HepG2 (cell line): Measurements from ENCODE around the gene ACSS1. TPM values are rescaled to one million over a fixed set of nuclear protein-coding genes. Genes with fewer than 3 reads are reported as not detected.

ENCODE experiments used
- MED1 ChIP-seq: sonication (generic); formaldehyde crosslinking; IDR thresholded peaks from 2 replicates; pipeline ENCODE4 v1.4.0; 2020; ENCODE audit warnings: missing genetic modification reagents
- NFE2L1 ChIP-seq: sonication (generic); formaldehyde crosslinking; IDR thresholded peaks from 2 replicates; pipeline ENCODE4 v1.4.0; 2020; ENCODE audit warnings: missing genetic modification reagents, mild to moderate bottlenecking, borderline replicate concordance
- NR2F1 ChIP-seq, 2 experiments: fragments of 450-650 bp in 1 of 2; formaldehyde crosslinking in 1 of 2; IDR thresholded peaks; 2 replicates each; pipeline versions ENCODE4 v1.5.0 to v1.6.1; 2016 to 2020; ENCODE audit warnings: mild to moderate bottlenecking in 1 of 2, missing compliant biosample characterization in 1 of 2, missing genetic modification reagents in 1 of 2, moderate library complexity in 1 of 2
- SUZ12 ChIP-seq: fragments of 150-350 bp; IDR thresholded peaks from 2 replicates; pipeline ENCODE4 v1.6.1; 2014; ENCODE audit warnings: low read depth, low read length
- TSC22D2 ChIP-seq: sonication (generic); formaldehyde crosslinking; IDR thresholded peaks from 2 replicates; pipeline ENCODE4 v1.5.1; 2020; ENCODE audit warnings: missing genetic modification reagents, mild to moderate bottlenecking, borderline replicate concordance
- ZFP36L1 ChIP-seq: sonication (generic); formaldehyde crosslinking; IDR thresholded peaks from 2 replicates; pipeline ENCODE4 v1.8.0; 2022; ENCODE audit warnings: mild to moderate bottlenecking, missing genetic modification reagents, moderate library complexity
- ZFX ChIP-seq: sonication (generic); formaldehyde crosslinking; IDR thresholded peaks from 2 replicates; pipeline ENCODE4 v1.4.0; 2020; ENCODE audit warnings: mild to moderate bottlenecking, low read depth, missing genetic modification reagents, moderate library complexity
- ZIK1 ChIP-seq: sonication (generic); formaldehyde crosslinking; IDR thresholded peaks from 2 replicates; pipeline ENCODE4 v1.5.0; 2020; ENCODE audit warnings: mild to moderate bottlenecking, low read depth, missing genetic modification reagents, borderline replicate concordance
- ZNF205 ChIP-seq: IDR thresholded peaks from 2 replicates; pipeline ENCODE4 v1.6.1; 2018; ENCODE audit warnings: missing biosample characterization, missing genetic modification reagents
- ZNF337 ChIP-seq: sonication (generic); formaldehyde crosslinking; IDR thresholded peaks from 2 replicates; pipeline ENCODE4 v1.5.1; 2020; ENCODE audit warnings: missing genetic modification reagents, low read depth, mild to moderate bottlenecking, borderline replicate concordance
- polyA plus RNA-seq, 8 experiments: library from polyadenylated mRNA; depleted of rRNA in 3 of 8; stranded (reverse) in 7 of 8; unstranded in 1 of 8; fragments of >200 nt; fragmentation: Illumina TruSeq in 4 of 8; extraction: Trizol in 4 of 8; gene quantifications; 2 replicates each; pipeline versions ENCODE4 v1.2.1 to v1.2.3, GENCODE V29; 2011 to 2016; ENCODE audit warnings: low read depth in 4 of 8, missing spikeins in 1 of 8, mixed read lengths in 1 of 8; ENCODE audit not compliant: insufficient read depth in 1 of 8
- total RNA-seq, 5 experiments: library from RNA; depleted of rRNA; stranded (reverse); fragments of >200 nt; fragmentation: Illumina TruSeq; extraction: Trizol; gene quantifications; 2 replicates each; pipeline ENCODE4 v1.2.3, GENCODE V29; 2016; ENCODE audit warnings: low read depth in 1 of 5
- TF ChIP-seq, protein P1 (sequence below): sonication (generic); formaldehyde crosslinking; IDR thresholded peaks from 2 replicates; pipeline ENCODE4 v1.8.1; 2022; ENCODE audit warnings: low read depth, mild to moderate bottlenecking, missing genetic modification reagents
- TF ChIP-seq, protein P2 (sequence below): sonication (generic); formaldehyde crosslinking; IDR thresholded peaks from 2 replicates; pipeline ENCODE4 v1.5.0; 2020; ENCODE audit warnings: mild to moderate bottlenecking, missing genetic modification reagents, borderline replicate concordance

The ACSS1 gene
- total and polyA plus RNA-seq, 2 of the 13 experiments (the other 11 are each of a cell fraction or from before 2014, with no cell fraction given) = 15.2 to 41.6 TPM

DNA sequence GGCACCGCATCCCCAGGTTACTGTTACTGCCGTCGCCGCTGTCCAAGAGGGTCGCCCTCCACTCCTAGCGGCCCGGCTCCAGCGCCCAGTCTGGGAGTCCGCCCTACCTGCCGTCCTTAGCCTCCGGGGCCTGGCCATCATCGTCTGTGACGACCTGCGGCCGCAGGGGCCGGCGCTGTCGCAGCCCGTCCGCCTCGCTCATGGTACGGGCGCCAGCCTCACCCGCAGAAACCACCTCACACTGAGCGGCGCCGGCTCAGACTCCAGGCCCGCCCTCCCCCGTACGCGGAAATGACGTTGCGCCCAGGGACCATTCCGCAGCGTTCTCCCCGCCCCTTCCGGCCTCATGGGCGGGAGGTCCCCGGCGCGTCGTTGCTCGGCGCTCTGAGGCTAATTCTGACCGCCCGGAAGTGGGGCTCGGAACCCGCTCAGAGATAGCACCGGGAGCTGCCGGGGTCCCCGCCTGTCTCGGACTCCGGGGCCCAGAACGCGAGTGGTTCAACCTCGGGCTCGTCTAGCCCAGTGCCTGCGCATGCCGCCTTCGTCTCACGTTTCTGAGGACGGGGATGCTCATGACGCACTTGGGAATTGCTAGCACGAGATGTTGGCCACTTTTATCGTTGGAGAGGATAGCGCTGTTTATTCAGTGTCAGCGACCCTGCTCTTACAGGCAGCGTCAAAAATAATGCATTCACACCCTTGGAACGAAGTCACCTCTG lies 65.3 kb downstream of the ACSS1 start, which contains the start of gene APMAP (continued):
- TF ChIP-seq, protein P1, sequence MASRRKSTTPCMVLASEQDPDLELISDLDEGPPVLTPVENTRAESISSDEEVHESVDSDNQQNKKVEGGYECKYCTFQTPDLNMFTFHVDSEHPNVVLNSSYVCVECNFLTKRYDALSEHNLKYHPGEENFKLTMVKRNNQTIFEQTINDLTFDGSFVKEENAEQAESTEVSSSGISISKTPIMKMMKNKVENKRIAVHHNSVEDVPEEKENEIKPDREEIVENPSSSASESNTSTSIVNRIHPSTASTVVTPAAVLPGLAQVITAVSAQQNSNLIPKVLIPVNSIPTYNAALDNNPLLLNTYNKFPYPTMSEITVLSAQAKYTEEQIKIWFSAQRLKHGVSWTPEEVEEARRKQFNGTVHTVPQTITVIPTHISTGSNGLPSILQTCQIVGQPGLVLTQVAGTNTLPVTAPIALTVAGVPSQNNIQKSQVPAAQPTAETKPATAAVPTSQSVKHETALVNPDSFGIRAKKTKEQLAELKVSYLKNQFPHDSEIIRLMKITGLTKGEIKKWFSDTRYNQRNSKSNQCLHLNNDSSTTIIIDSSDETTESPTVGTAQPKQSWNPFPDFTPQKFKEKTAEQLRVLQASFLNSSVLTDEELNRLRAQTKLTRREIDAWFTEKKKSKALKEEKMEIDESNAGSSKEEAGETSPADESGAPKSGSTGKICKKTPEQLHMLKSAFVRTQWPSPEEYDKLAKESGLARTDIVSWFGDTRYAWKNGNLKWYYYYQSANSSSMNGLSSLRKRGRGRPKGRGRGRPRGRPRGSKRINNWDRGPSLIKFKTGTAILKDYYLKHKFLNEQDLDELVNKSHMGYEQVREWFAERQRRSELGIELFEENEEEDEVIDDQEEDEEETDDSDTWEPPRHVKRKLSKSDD = peak; percentile 81
- TF ChIP-seq ZNF337 (CRISPR knock-in tag) = peak; percentile 93; the same call in 1 of the 2 replicates
- TF ChIP-seq NFE2L1 (CRISPR knock-in tag) = 0 out of 2 replicates have a peak, but pooled peaks have one; percentile 22
- no peak; the same call in none of the 2 replicates for TF ChIP-seq ZFP36L1 (CRISPR knock-in tag)
- TF ChIP-seq MED1 = peak; percentile 89
- TF ChIP-seq ZNF205 (CRISPR knock-in tag) = peak; percentile 82
- TF ChIP-seq, protein P2, sequence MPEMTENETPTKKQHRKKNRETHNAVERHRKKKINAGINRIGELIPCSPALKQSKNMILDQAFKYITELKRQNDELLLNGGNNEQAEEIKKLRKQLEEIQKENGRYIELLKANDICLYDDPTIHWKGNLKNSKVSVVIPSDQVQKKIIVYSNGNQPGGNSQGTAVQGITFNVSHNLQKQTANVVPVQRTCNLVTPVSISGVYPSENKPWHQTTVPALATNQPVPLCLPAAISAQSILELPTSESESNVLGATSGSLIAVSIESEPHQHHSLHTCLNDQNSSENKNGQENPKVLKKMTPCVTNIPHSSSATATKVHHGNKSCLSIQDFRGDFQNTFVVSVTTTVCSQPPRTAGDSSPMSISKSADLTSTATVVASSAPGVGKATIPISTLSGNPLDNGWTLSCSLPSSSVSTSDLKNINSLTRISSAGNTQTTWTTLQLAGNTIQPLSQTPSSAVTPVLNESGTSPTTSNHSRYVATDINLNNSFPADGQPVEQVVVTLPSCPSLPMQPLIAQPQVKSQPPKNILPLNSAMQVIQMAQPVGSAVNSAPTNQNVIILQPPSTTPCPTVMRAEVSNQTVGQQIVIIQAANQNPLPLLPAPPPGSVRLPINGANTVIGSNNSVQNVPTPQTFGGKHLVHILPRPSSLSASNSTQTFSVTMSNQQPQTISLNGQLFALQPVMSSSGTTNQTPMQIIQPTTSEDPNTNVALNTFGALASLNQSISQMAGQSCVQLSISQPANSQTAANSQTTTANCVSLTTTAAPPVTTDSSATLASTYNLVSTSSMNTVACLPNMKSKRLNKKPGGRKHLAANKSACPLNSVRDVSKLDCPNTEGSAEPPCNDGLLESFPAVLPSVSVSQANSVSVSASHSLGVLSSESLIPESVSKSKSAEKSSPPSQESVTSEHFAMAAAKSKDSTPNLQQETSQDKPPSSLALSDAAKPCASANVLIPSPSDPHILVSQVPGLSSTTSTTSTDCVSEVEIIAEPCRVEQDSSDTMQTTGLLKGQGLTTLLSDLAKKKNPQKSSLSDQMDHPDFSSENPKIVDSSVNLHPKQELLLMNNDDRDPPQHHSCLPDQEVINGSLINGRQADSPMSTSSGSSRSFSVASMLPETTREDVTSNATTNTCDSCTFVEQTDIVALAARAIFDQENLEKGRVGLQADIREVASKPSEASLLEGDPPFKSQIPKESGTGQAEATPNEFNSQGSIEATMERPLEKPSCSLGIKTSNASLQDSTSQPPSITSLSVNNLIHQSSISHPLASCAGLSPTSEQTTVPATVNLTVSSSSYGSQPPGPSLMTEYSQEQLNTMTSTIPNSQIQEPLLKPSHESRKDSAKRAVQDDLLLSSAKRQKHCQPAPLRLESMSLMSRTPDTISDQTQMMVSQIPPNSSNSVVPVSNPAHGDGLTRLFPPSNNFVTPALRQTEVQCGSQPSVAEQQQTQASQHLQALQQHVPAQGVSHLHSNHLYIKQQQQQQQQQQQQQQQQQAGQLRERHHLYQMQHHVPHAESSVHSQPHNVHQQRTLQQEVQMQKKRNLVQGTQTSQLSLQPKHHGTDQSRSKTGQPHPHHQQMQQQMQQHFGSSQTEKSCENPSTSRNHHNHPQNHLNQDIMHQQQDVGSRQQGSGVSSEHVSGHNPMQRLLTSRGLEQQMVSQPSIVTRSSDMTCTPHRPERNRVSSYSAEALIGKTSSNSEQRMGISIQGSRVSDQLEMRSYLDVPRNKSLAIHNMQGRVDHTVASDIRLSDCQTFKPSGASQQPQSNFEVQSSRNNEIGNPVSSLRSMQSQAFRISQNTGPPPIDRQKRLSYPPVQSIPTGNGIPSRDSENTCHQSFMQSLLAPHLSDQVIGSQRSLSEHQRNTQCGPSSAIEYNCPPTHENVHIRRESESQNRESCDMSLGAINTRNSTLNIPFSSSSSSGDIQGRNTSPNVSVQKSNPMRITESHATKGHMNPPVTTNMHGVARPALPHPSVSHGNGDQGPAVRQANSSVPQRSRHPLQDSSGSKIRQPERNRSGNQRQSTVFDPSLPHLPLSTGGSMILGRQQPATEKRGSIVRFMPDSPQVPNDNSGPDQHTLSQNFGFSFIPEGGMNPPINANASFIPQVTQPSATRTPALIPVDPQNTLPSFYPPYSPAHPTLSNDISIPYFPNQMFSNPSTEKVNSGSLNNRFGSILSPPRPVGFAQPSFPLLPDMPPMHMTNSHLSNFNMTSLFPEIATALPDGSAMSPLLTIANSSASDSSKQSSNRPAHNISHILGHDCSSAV = 0 out of 2 replicates have a peak, but pooled peaks have one; percentile 57
- TF ChIP-seq TSC22D2 (CRISPR knock-in tag) = peak; percentile 91; the same call in 1 of the 2 replicates
- 0 out of 4 replicates have a peak, but pooled peaks of 1 of the 2 experiments have one; percentile 10 for TF ChIP-seq NR2F1 (CRISPR knock-in tag; IDR thresholded peaks at IDR 0.05)
- peak; percentile 93; the same call in 1 of the 2 replicates for TF ChIP-seq ZIK1 (CRISPR knock-in tag)
- no peak for TF ChIP-seq SUZ12
- TF ChIP-seq ZFX (CRISPR knock-in tag) = peak; percentile 95
